Measurements from ENCODE around the gene ATP5F1E.
"Not testable (repeated sequence)": the region's sequence is repeated elsewhere in the genome, so short reads cannot be mapped to it uniquely, and the experiment has no call there.

The ATP5F1E gene

DNA sequence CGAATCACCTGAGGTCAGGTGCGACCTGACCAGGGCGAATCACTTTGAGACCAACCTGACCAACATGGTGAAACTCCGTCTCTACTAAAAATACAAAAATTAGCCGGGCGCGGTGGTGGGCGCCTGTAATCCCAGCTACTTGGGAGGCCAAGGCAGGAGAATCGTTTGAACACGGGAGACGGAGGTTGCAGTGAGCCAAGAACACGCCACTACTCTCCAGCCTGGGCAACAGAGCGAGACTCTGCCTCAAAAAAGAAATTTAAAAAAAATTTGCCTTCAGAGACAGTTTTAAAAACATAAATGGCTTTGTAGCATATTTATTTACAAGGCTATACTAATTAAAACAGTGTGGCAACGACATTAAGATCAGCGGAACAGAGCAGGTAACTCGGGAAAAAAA, 9.4 kb upstream of the ATP5F1E start:
- H3K4me3 ChIP-seq (ENCODE audit: low read length): peak overlapping the region; percentile 88
- H3K36me3 ChIP-seq (ENCODE audit: control insufficient read depth, insufficient read depth, low read length); H3K9ac ChIP-seq (ENCODE audit: low read length); H3K27ac ChIP-seq (ENCODE audit: low read depth, low read length); H3K4me1 ChIP-seq (ENCODE audit: control insufficient read depth, insufficient read depth, low read length); H3K27me3 ChIP-seq (ENCODE audit: control insufficient read depth, insufficient read depth, low read length): not testable (repeated sequence)

GRCh38 chr20:59040667-59041066, 8.5 kb upstream of the ATP5F1E start:
- Histone ChIP-seq H3K9ac (ENCODE audit: low read length) (no peak overlapping the region), H3K27ac (ENCODE audit: low read depth, low read length) (no peak overlapping the region), H3K36me3 (ENCODE audit: control insufficient read depth, insufficient read depth, low read length) (peaks cover 16% of the 10 kb centered on the region), H3K4me1 (ENCODE audit: control insufficient read depth, insufficient read depth, low read length) (peaks cover 9% of the 10 kb centered on the region), H3K4me3 (ENCODE audit: low read length) (no peak overlapping the region), H3K27me3 (ENCODE audit: control insufficient read depth, insufficient read depth, low read length) (no peaks in the 10 kb centered on the region)

GRCh38 chr20:59039233-59039632, 7.1 kb upstream of the ATP5F1E start:
- Histone ChIP-seq H3K4me1 (ENCODE audit: control insufficient read depth, insufficient read depth, low read length) (peaks cover 9% of the 10 kb centered on the region), H3K27ac (ENCODE audit: low read depth, low read length) (no peak overlapping the region), H3K9ac (ENCODE audit: low read length) (no peak overlapping the region), H3K27me3 (ENCODE audit: control insufficient read depth, insufficient read depth, low read length) (no peaks in the 10 kb centered on the region), H3K36me3 (ENCODE audit: control insufficient read depth, insufficient read depth, low read length) (peaks cover 22% of the 10 kb centered on the region), H3K4me3 (ENCODE audit: low read length) (no peak overlapping the region)

DNA sequence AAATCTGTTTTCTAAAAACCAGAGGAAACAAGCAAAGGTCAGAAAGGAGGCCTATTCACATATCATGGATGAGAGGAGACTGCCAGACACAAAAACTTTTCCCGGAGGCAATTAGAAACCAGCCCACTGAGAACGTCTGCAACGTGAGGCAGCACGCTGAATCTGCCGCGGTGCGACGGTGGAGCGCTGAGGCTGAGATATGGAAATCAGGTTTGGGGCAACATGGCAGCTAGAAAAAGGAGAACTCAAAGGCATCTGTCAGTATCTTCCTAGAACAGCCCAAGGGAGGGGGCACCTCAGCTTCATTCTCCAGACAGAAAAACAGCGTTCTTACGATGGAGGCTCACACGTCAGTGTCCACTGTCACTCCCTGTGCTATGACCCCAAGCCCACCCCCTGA, 5.3 kb upstream of the ATP5F1E start:
- peaks cover 22% of the 10 kb centered on the region for H3K36me3 ChIP-seq (ENCODE audit: control insufficient read depth, insufficient read depth, low read length)
- H3K9ac ChIP-seq (ENCODE audit: low read length): no peak overlapping the region
- H3K27ac ChIP-seq (ENCODE audit: low read depth, low read length): no peak overlapping the region
- H3K4me1 ChIP-seq (ENCODE audit: control insufficient read depth, insufficient read depth, low read length): peaks cover 6% of the 10 kb centered on the region
- H3K4me3 ChIP-seq (ENCODE audit: low read length): no peak overlapping the region
- no peaks in the 10 kb centered on the region for H3K27me3 ChIP-seq (ENCODE audit: control insufficient read depth, insufficient read depth, low read length)

DNA sequence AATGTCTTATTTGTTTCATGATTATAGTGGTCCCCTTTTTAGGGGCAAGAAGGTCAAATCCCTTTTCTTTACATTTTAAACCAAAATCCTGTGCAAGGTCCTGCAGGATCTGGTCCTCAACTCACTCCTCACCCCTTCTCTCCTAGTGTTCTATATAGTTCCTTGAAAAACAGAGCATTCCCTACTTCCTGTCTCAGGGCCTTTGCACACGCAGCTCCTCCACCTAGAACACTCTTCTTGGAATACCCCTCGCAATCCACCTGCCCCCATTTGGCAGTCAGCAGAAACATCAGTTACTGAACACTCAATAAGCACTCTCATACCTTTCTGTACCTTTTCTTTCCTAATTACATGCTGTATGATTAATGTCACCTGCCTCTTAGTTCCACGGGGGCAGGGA, 3.2 kb upstream of the ATP5F1E start:
- peaks cover 22% of the 10 kb centered on the region for H3K36me3 ChIP-seq (ENCODE audit: control insufficient read depth, insufficient read depth, low read length)
- no peak overlapping the region for H3K27ac ChIP-seq (ENCODE audit: low read depth, low read length)
- no peaks in the 10 kb centered on the region for H3K27me3 ChIP-seq (ENCODE audit: control insufficient read depth, insufficient read depth, low read length)
- peaks cover 10% of the 10 kb centered on the region for H3K4me1 ChIP-seq (ENCODE audit: control insufficient read depth, insufficient read depth, low read length)
- no peak overlapping the region for H3K4me3 ChIP-seq (ENCODE audit: low read length)
- no peak overlapping the region for H3K9ac ChIP-seq (ENCODE audit: low read length)

GRCh38 chr20:59033616-59034165, 1.6 kb upstream of the ATP5F1E start:
- Histone ChIP-seq H3K36me3 (ENCODE audit: control insufficient read depth, insufficient read depth, low read length) (peaks cover 25% of the 10 kb centered on the region), H3K4me3 (ENCODE audit: low read length) (no peak overlapping the region), H3K9ac (ENCODE audit: low read length) (no peak overlapping the region)

DNA sequence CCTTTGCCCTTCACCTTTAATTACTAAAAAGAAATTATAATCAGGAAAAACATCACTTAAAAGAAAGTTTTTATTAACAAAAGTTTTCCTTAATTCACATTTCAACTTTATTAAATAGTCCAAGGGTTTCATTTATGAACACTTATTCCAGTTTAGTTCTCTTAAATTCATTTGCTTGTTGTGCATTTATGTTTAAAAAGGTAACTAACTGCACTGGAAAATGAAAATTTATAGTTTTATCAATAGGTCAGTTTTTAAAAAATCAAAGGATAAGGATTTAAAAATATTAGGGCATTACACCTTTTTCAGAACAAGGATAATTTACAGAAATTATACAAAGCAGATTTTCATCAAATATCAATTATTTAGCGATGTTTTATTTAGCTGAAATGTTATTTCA, 958 bp upstream of the ATP5F1E start:
- no peak overlapping the region for H3K9ac ChIP-seq (ENCODE audit: low read length)
- peaks cover 24% of the 10 kb centered on the region for H3K36me3 ChIP-seq (ENCODE audit: control insufficient read depth, insufficient read depth, low read length)
- no peaks in the 10 kb centered on the region for H3K27me3 ChIP-seq (ENCODE audit: control insufficient read depth, insufficient read depth, low read length)
- no peak overlapping the region for H3K27ac ChIP-seq (ENCODE audit: low read depth, low read length)
- H3K4me3 ChIP-seq (ENCODE audit: low read length): no peak overlapping the region
- peaks cover 25% of the 10 kb centered on the region for H3K4me1 ChIP-seq (ENCODE audit: control insufficient read depth, insufficient read depth, low read length)

More at GRCh38 chr20:59033616-59034165, 1.6 kb upstream of the ATP5F1E start:
- peaks cover 19% of the 10 kb centered on the region for H3K4me1 ChIP-seq (ENCODE audit: control insufficient read depth, insufficient read depth, low read length)
- no peaks in the 10 kb centered on the region for H3K27me3 ChIP-seq (ENCODE audit: control insufficient read depth, insufficient read depth, low read length)
- H3K27ac ChIP-seq (ENCODE audit: low read depth, low read length): no peak overlapping the region

DNA sequence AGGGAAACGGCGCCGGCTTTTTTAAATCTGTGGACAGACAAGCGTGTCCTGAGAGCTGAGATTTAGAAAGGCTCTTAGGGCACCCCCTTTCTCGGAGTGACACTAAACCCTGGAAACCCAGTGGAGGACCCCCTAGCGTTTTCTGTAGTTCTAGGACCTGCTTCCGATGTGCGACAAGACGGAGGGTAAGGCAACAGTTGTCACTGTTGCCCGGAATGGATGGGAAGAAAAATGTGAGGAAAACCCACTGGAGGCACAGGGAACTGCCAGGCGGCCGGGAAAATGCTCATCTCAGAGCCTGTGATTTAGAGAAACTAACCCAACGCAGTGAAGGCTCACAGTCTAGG, 551 bp upstream of the ATP5F1E start:
- H3K36me3 ChIP-seq (ENCODE audit: control insufficient read depth, insufficient read depth, low read length): peaks cover 20% of the 10 kb centered on the region

DNA sequence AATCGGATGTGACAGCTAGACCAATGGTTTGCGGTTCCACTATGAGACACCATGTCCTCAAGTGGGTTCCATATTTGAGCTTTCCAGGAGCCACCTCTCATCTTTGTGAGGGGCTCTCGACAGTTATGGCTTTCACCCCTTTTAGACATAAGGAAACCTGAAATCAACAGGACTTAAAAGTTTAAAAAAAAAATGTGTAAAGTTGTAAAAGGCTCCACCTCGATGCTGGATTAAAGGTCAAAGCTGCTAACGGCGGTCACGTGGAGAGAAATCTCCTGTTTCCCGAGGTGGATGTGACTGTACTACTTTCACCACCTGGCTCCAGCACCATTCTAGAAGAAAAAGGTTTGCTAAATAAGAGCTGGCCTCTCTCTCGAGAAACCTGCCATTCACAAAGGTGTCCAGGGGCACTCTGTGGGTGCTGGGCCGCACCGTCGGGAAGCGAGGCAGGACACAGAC, 542 bp downstream of the ATP5F1E start:
- H3K27ac ChIP-seq (ENCODE audit: low read depth, low read length): peak overlapping the region; percentile 93
- peaks cover 28% of the 10 kb centered on the region for H3K4me1 ChIP-seq (ENCODE audit: control insufficient read depth, insufficient read depth, low read length)
- H3K4me3 ChIP-seq (ENCODE audit: low read length): peak overlapping the region; percentile 92
- H3K9ac ChIP-seq (ENCODE audit: low read length): peak overlapping the region; percentile 61
- H3K36me3 ChIP-seq (ENCODE audit: control insufficient read depth, insufficient read depth, low read length): peaks cover 23% of the 10 kb centered on the region
- H3K27me3 ChIP-seq (ENCODE audit: control insufficient read depth, insufficient read depth, low read length): no peaks in the 10 kb centered on the region

More for the DNA sequence above, 551 bp upstream of the ATP5F1E start:
- no peaks in the 10 kb centered on the region for H3K27me3 ChIP-seq (ENCODE audit: control insufficient read depth, insufficient read depth, low read length)
- H3K27ac ChIP-seq (ENCODE audit: low read depth, low read length): peak overlapping the region; percentile 78
- H3K4me3 ChIP-seq (ENCODE audit: low read length): peak overlapping the region; percentile 80
- peaks cover 25% of the 10 kb centered on the region for H3K4me1 ChIP-seq (ENCODE audit: control insufficient read depth, insufficient read depth, low read length)
- peak overlapping the region; percentile 64 for H3K9ac ChIP-seq (ENCODE audit: low read length)

DNA sequence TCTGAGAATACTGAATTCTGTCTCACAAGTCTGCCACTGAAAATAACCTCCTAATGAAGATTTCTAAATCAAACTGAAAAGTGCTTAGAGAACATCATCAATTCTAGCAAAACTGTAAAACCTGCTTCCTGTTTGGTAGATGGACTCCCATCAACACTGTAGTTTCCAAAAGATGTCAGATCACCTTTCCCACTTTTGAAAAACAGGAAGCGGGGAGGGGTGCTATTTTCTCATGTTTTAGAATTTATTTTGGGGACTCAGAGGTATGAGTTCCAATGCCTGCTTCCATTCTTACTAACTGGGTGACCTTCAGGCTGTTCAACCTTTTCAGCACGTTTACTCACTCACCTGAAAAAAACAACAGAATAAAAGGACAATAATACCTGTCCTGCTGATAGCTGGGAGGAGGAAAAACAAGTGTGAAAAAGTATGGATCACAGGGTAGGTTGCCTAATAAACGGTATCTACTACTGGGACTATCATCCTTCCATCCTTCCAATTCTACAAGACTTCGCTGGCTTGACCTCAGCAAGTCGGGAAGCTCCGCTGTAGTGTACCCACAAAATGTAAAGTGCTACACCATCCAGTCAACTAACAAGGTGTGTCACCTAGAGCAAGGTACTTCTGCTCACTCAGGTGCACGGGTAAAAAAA, 1.1 kb downstream of the ATP5F1E start:
- peak overlapping the region; percentile 92 for H3K4me3 ChIP-seq (ENCODE audit: low read length)
- H3K9ac ChIP-seq (ENCODE audit: low read length): no peak overlapping the region
- H3K4me1 ChIP-seq (ENCODE audit: control insufficient read depth, insufficient read depth, low read length): peaks cover 28% of the 10 kb centered on the region
- no peak overlapping the region for H3K27ac ChIP-seq (ENCODE audit: low read depth, low read length)
- peaks cover 22% of the 10 kb centered on the region for H3K36me3 ChIP-seq (ENCODE audit: control insufficient read depth, insufficient read depth, low read length)
- no peaks in the 10 kb centered on the region for H3K27me3 ChIP-seq (ENCODE audit: control insufficient read depth, insufficient read depth, low read length)

- Histone ChIP-seq H3K27ac (ENCODE audit: low read depth, low read length) (no peak overlapping the region), H3K4me1 (ENCODE audit: control insufficient read depth, insufficient read depth, low read length) (peaks cover 28% of the 10 kb centered on the region), H3K27me3 (ENCODE audit: control insufficient read depth, insufficient read depth, low read length) (no peaks in the 10 kb centered on the region), H3K4me3 (ENCODE audit: low read length) (no peak overlapping the region), H3K9ac (ENCODE audit: low read length) (no peak overlapping the region), H3K36me3 (ENCODE audit: control insufficient read depth, insufficient read depth, low read length) (peaks cover 17% of the 10 kb centered on the region)
These were observed 3.3 kb downstream of the ATP5F1E start for GRCh38 chr20:59028812-59029211.

- H3K9ac ChIP-seq (ENCODE audit: low read length): no peak overlapping the region
- peaks cover 27% of the 10 kb centered on the region for H3K4me1 ChIP-seq (ENCODE audit: control insufficient read depth, insufficient read depth, low read length)
- no peak overlapping the region for H3K4me3 ChIP-seq (ENCODE audit: low read length)
- no peaks in the 10 kb centered on the region for H3K27me3 ChIP-seq (ENCODE audit: control insufficient read depth, insufficient read depth, low read length)
- no peak overlapping the region for H3K27ac ChIP-seq (ENCODE audit: low read depth, low read length)
- peaks cover 24% of the 10 kb centered on the region for H3K36me3 ChIP-seq (ENCODE audit: control insufficient read depth, insufficient read depth, low read length)
These were observed 4.3 kb downstream of the ATP5F1E start for GRCh38 chr20:59027741-59028320.
